PFSK-1 (cell line): ENCODE data around the gene ZNF813.
A peak's percentile ranks its signal among the peaks of the same experiment; 100 is the strongest.

Source experiments
- POLR2AphosphoS5 ChIP-seq: IDR thresholded peaks from 2 replicates; pipeline ENCODE4 v1.6.1; 2012; ENCODE audit warnings: low read depth, mild to moderate bottlenecking, control low read depth, low read length, moderate library complexity
- TAF1 ChIP-seq: IDR thresholded peaks from 2 replicates; pipeline ENCODE4 v1.6.1; 2012; ENCODE audit warnings: low read length, control low read depth, borderline replicate concordance; ENCODE audit not compliant: insufficient read depth
- TF ChIP-seq, protein P1 (sequence below), 2 experiments: IDR thresholded peaks; 2 replicates each; pipeline versions ENCODE4 v1.6.1 to v1.8.0; 2011 to 2012; ENCODE audit warnings: low read depth in 2 of 2, low read length in 2 of 2, control low read depth in 1 of 2, inconsistent platforms in 1 of 2, mild to moderate bottlenecking in 1 of 2, moderate library complexity in 1 of 2; ENCODE audit not compliant: insufficient read depth in 1 of 2

DNA sequence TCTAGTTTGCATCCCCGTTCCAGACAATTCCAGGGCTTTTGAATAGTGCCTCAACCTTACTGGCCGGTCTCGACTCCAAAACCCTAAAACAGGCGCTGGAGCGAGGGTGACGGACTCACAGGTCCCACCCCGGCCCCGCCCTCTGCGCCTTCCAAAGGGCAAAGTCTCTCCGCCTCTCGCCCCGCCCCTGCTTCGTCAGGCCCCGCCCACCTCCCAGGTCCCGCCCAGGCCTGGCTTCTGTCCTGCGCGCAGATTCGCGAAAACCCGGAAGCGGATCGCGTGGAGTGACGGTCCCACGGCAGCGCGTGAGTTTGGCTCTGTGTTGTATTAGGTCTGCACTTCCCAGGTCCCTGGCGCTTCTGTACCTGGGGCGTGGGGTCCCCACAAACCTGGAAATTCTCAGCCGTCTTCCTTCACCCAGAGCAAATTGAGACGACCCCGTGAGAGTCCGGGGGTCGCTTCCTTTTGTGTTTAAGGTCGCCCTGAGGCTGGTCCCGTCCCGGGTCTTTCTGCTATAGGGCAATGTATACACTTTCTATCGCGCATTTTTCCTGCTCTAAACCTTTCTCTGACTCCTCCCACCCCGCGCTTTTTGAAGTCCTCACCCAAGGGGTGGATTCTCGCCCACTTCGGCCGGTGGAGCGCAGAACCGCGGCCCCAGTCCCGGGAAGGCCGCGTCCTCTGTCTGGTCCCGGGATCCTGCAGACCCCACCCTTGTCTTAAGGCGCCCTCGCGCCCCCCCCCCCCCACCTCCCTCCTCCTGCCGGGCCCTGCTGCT is at the start of gene ZNF813:
- TF ChIP-seq, protein P1, sequence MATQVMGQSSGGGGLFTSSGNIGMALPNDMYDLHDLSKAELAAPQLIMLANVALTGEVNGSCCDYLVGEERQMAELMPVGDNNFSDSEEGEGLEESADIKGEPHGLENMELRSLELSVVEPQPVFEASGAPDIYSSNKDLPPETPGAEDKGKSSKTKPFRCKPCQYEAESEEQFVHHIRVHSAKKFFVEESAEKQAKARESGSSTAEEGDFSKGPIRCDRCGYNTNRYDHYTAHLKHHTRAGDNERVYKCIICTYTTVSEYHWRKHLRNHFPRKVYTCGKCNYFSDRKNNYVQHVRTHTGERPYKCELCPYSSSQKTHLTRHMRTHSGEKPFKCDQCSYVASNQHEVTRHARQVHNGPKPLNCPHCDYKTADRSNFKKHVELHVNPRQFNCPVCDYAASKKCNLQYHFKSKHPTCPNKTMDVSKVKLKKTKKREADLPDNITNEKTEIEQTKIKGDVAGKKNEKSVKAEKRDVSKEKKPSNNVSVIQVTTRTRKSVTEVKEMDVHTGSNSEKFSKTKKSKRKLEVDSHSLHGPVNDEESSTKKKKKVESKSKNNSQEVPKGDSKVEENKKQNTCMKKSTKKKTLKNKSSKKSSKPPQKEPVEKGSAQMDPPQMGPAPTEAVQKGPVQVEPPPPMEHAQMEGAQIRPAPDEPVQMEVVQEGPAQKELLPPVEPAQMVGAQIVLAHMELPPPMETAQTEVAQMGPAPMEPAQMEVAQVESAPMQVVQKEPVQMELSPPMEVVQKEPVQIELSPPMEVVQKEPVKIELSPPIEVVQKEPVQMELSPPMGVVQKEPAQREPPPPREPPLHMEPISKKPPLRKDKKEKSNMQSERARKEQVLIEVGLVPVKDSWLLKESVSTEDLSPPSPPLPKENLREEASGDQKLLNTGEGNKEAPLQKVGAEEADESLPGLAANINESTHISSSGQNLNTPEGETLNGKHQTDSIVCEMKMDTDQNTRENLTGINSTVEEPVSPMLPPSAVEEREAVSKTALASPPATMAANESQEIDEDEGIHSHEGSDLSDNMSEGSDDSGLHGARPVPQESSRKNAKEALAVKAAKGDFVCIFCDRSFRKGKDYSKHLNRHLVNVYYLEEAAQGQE (IDR thresholded peaks at IDR 0.05; ENCODE audit: insufficient read depth in 1 of 2, low read depth in 2 of 2, low read length in 2 of 2): no peak
- TF ChIP-seq TAF1 (no peak), POLR2AphosphoS5 (peak; percentile 69)
